Colonic mucosa (tissue), 4 donors: ENCODE measurements around the gene IMPDH2. TPM values are rescaled to one million over a fixed set of nuclear protein-coding genes. Genes with fewer than 3 reads are reported as not detected.
A peak's percentile ranks its signal among the peaks of the same experiment; 100 is the strongest.

Source experiments
- DNase-seq: peaks from one replicate; pipeline ENCODE4 v3.0.0-alpha.2; 2020
- H3K27ac ChIP-seq: fragments of 200-600 bp; one replicate; pipeline ENCODE4 v1.8.0; 2021
- H3K27me3 ChIP-seq: fragments of 200-600 bp; one replicate; pipeline ENCODE4 v1.8.0; 2021
- H3K36me3 ChIP-seq: fragments of 200-600 bp; one replicate; pipeline ENCODE4 v1.8.0; 2021
- H3K4me1 ChIP-seq: fragments of 200-600 bp; one replicate; pipeline ENCODE4 v1.8.0; 2021; ENCODE audit warnings: mild to moderate bottlenecking
- H3K4me3 ChIP-seq: fragments of 200-600 bp; one replicate; pipeline ENCODE4 v1.8.0; 2021
- H3K9ac ChIP-seq, 2 donors: one replicate each; pipeline ENCODE4 v1.7.0; 2013; ENCODE audit warnings: control low read depth in 2 of 2, low read depth in 2 of 2, low read length in 2 of 2
- H3K9me3 ChIP-seq: fragments of 200-600 bp; one replicate; pipeline ENCODE4 v1.8.0; 2021
- intact Hi-C: fragments of 100-400 bp; cut with DNase I; formaldehyde crosslinking; loops from one replicate; pipeline ENCODE4 v1.14.1; 2022
- total RNA-seq, 2 donors: library from RNA; stranded (reverse); fragmentation: NEBNext Ultra II Directional in 1 of 2; extraction: Animal tissue kit (Norgen Biotek cat#: 25700) in 1 of 2; gene quantifications; one replicate each; pipeline ENCODE4 v1.2.1, GENCODE V29; 2021
- TF ChIP-seq, protein P1 (sequence below): fragments of 200-600 bp; IDR thresholded peaks from one replicate; pipeline ENCODE4 v1.8.0; 2022; ENCODE audit warnings: antibody characterized with exemption, mild to moderate bottlenecking
- donor health status: healthy.
- donor health status: DM: no; HTN: no; CAD: no.
- donor health status: DM: no; HTN: no; CAD: no.

Gene IMPDH2
- total RNA-seq, 2 donors from 2014 or later, result 126 to 249 TPM

- intact Hi-C loops, result no loop called here
Observed at GRCh38 chr3:49021813-49022687, 7.1 kb downstream of the IMPDH2 start, which contains the start of gene NDUFAF3. Gene NDUFAF3, plus strand, starts transcription at chr3:49022121. Its CDS starts 24 bp downstream, at chr3:49022145.

DNA sequence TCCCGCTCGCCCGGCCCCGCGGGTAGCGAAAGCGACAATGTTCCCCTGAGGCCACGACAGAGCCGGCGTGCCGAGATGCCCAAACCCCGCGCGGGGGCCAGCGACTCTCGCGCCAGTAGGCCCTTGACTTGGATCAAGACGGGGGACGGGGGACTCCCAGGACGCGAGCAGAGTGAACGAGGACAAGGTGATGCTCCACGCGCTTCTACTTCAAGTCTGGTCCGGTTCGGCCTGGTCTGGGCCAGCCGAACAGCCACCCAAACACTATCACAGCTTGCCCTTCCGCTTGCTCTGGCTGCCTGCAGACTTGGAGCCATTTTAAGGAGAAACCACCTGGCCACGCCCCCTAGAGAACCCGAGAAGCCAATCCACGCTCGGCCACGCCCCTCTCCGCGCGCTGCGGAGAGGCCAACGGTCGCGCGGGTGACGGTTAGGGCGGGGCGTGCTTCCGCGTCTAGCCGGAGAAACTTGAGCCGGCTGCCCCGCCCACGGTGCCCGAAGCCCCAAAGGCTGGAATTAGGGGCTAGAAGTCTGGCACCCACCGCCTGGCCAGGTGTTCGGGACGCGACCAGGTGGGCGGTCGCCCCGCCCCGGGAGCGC, 7.9 kb downstream of the IMPDH2 start:
- TF ChIP-seq, protein P1, sequence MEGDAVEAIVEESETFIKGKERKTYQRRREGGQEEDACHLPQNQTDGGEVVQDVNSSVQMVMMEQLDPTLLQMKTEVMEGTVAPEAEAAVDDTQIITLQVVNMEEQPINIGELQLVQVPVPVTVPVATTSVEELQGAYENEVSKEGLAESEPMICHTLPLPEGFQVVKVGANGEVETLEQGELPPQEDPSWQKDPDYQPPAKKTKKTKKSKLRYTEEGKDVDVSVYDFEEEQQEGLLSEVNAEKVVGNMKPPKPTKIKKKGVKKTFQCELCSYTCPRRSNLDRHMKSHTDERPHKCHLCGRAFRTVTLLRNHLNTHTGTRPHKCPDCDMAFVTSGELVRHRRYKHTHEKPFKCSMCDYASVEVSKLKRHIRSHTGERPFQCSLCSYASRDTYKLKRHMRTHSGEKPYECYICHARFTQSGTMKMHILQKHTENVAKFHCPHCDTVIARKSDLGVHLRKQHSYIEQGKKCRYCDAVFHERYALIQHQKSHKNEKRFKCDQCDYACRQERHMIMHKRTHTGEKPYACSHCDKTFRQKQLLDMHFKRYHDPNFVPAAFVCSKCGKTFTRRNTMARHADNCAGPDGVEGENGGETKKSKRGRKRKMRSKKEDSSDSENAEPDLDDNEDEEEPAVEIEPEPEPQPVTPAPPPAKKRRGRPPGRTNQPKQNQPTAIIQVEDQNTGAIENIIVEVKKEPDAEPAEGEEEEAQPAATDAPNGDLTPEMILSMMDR, result no peak
- intact Hi-C loops, result no loop called here
- no peaks in the 10 kb centered on the region for H3K27me3 ChIP-seq
- DNase-seq, result peak; percentile 100
- H3K4me1 ChIP-seq, result peaks cover 20% of the 10 kb centered on the region
- peak overlapping the region; percentile 100 for H3K27ac ChIP-seq
- no peaks in the 10 kb centered on the region for H3K9me3 ChIP-seq
- peaks cover 4% of the 10 kb centered on the region for H3K36me3 ChIP-seq
- H3K4me3 ChIP-seq, result peak overlapping the region; percentile 92
- H3K9ac ChIP-seq, result peak overlapping the region; percentile 97 to 98

More at GRCh38 chr3:49021813-49022687, 7.1 kb downstream of the IMPDH2 start, which contains the start of gene NDUFAF3:
- Histone ChIP-seq H3K27ac (peak within 1 kb of the TSS; percentile 100), H3K9me3 (no peaks in the 10 kb centered on the region), H3K9ac (peak within 1 kb of the TSS; percentile 97 to 98), H3K27me3 (no peaks in the 10 kb centered on the region), H3K4me1 (peaks cover 19% of the 10 kb centered on the region), H3K36me3 (peaks cover 4% of the 10 kb centered on the region), H3K4me3 (peak within 1 kb of the TSS; percentile 92)
- DNase-seq, result peak; percentile 95
- TF ChIP-seq, protein P1, result peak; percentile 95

DNA sequence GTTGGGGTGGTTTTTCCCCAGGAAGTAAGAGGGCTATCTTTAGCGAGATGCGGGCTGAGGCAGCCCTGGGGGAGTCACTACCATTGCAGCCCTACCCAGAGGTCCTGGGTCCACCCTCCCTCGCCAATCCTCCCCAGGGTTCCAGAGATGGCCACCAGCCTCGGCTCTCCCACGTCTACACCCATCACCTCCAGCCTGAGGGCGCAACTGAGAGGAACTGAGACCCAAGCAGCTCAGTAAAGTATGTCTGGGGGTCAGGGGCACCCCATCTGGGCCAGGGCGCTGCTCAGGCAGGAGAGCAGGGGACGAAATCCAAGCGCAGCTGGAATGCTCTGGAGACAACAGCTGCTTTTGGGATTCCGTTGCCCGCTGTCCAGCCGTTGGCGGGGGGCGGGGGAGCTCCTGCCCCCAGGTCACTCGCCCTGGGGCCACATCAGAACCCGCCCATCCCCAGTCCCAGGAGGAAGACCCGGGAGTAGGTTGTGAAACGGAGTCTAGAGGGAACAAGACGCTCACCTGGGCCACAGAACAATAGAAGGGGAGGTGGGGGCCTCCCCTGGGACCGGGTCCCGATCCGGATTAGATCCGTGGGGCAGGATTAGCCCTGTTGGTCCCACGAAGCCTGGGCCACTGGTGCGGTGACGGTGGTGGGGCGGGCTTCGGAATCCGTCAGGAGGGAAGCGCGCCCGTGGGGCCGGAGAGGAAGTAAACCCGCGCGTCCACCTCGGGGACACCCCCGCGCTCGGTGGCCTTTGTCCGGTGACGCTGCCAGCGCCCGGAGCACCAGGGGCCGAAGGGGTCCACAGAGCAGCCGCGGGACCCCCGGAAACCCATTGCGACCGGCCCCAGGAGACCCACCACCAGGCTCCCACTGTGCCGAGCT, 8.6 kb downstream of the IMPDH2 start:
- intact Hi-C loops, result no loop called here
- TF ChIP-seq, protein P1, result no peak
- peaks cover 20% of the 10 kb centered on the region for H3K4me1 ChIP-seq
- no peaks in the 10 kb centered on the region for H3K27me3 ChIP-seq
- peak overlapping the region; percentile 97 to 98 for H3K9ac ChIP-seq
- peak overlapping the region; percentile 92 for H3K4me3 ChIP-seq
- H3K27ac ChIP-seq, result peak overlapping the region; percentile 100
- peak; percentile 57 for DNase-seq
- peaks cover 4% of the 10 kb centered on the region for H3K36me3 ChIP-seq
- H3K9me3 ChIP-seq, result no peaks in the 10 kb centered on the region

DNA sequence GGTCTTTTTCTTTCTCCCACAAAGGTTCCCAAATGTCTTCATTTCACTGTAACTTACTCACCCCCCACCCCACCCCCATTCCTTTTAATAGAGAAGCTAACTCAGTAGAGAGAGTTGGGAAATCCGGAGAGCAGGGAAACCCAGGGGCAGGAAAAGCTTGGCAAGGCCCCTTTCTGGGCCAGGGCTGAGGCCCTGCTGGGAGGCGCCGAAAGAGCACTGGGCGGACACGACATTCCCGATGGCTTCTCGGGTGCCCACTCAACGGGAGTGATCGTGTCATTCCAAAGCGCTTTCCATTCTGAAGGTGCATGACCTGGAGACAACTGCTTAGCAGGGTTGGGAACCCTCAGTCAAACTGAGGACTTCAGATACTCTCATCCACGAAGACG, 9.3 kb downstream of the IMPDH2 start:
- H3K4me1 ChIP-seq, result peaks cover 20% of the 10 kb centered on the region
- H3K27ac ChIP-seq, result peak overlapping the region; percentile 100
- intact Hi-C loops, result no loop called here
- H3K9ac ChIP-seq, result peak overlapping the region; percentile 97 to 98
- no peaks in the 10 kb centered on the region for H3K27me3 ChIP-seq
- DNase-seq, result no peak
- TF ChIP-seq, protein P1, result no peak
- H3K4me3 ChIP-seq, result peak overlapping the region; percentile 92
- H3K36me3 ChIP-seq, result peaks cover 8% of the 10 kb centered on the region
- H3K9me3 ChIP-seq, result no peaks in the 10 kb centered on the region

DNA sequence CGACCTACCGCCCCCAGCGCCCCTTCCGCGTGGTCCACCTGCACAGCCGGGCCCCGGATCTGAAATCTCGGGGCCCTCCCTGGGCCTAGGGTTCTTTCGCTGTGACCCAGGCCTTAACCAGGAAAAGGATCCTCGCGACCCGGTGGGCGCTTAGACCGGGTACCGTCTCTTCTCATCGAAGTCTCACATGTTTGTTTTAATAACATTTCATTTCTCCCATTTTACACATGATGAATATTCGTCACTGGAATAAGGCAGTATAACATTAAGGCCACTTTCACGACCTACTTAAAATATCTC, 10.5 kb downstream of the IMPDH2 start:
- no peak for DNase-seq
- H3K36me3 ChIP-seq, result peaks cover 10% of the 10 kb centered on the region
- intact Hi-C loops, result no loop called here
- H3K27me3 ChIP-seq, result no peaks in the 10 kb centered on the region
- peak overlapping the region; percentile 100 for H3K27ac ChIP-seq
- no peaks in the 10 kb centered on the region for H3K9me3 ChIP-seq
- H3K4me3 ChIP-seq, result peak overlapping the region; percentile 98
- TF ChIP-seq, protein P1, result no peak
- peak overlapping the region; percentile 76 for H3K9ac ChIP-seq
- H3K4me1 ChIP-seq, result peaks cover 20% of the 10 kb centered on the region
